Spleen (tissue), 7 donors: Measurements from ENCODE around the gene FILIP1.

ENCODE experiments used
- CTCF ChIP-seq, 11 experiments: fragments of 200-600 bp in 7 of 11; fragments of 450-650 bp in 4 of 11; sonication (generic) in 4 of 11; IDR thresholded peaks in 8 of 11; conservative IDR thresholded peaks in 3 of 11; 1 replicate in 7 of 11; 2 replicates in 4 of 11; pipeline versions ENCODE4 v1.4.0 to v1.8.0; 2016 to 2021; ENCODE audit warnings: antibody characterized with exemption in 11 of 11, inconsistent platforms in 4 of 11, mild to moderate bottlenecking in 1 of 11
- POLR2A ChIP-seq, 3 donors: fragments of 450-650 bp; IDR thresholded peaks; one replicate each; pipeline ENCODE4 v1.5.1; 2017; ENCODE audit warnings: antibody characterized with exemption in 3 of 3, mild to moderate bottlenecking in 1 of 3
- POLR2AphosphoS5 ChIP-seq, 3 donors: sonication (generic); formaldehyde crosslinking; IDR thresholded peaks; one replicate each; pipeline ENCODE4 v1.5.1; 2017; ENCODE audit warnings: antibody characterized with exemption in 3 of 3
- donor health status: DM: no; HTN: no; CAD: no; lungs with moderate emphysema.
- donor health status: DM: no; HTN: no; CAD: no.
- donor health status: DM: no; HTN: no; CAD: no.

GRCh38 chr6:75377386-75377785, 116.2 kb downstream of the FILIP1 start:
- TF ChIP-seq CTCF (IDR thresholded peaks at IDR 0.05 in 8 of 11, conservative IDR thresholded peaks at IDR 0.05 in 3 of 11) (no peak), POLR2A (IDR thresholded peaks at IDR 0.05) (no peak), POLR2AphosphoS5 (IDR thresholded peaks at IDR 0.05) (no peak)
